GM18868 (cell line): ENCODE data around the gene NXNL1.

Source experiments
- ATAC-seq: cut with Tn5 transposase; IDR thresholded peaks from one replicate; pipeline ENCODE4 v1.9.1; 2021; ENCODE audit warnings: mild to moderate bottlenecking, moderate library complexity; ENCODE audit not compliant: unreplicated experiment

Gene NXNL1

DNA sequence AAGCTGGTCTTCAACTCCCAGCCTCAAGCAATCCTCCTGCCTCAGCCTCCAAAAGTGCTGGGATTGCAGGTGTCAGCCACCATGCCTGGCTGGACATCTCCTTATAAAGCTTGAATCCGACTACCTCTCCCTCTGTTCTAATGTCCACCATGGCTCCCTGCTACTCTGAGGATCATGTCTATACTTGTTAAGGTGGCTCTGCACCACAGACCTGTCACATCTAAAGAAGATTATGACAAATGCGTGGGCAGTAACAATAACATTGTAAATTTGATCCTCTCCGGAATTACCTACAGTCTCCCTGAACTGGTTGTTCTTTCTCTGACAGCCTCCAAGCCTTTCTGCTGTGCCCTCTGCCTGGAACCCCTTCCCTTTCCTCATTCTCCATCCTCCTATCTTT is 1.8 kb downstream of the NXNL1 start:
- ATAC-seq = no peak

DNA sequence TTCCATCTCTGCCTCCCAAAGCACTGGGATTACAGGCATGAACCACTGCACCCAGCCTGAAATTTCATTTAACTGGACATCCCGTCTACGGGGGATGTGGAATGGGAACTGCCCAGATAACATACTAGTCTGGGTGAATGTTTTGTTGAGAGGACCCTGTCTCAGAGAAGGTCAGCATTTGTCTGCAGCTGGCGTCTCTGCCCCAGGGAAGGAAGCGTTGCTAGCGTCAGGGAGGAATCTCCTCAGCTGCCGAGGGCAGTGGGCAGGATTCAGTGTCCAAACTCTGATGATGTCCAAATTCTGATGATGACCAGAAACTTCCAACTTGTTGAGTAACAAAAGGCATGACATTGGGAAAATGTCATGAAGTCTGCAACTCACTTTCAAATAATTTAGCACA is 3.1 kb downstream of the NXNL1 start:
- ATAC-seq = no peak

DNA sequence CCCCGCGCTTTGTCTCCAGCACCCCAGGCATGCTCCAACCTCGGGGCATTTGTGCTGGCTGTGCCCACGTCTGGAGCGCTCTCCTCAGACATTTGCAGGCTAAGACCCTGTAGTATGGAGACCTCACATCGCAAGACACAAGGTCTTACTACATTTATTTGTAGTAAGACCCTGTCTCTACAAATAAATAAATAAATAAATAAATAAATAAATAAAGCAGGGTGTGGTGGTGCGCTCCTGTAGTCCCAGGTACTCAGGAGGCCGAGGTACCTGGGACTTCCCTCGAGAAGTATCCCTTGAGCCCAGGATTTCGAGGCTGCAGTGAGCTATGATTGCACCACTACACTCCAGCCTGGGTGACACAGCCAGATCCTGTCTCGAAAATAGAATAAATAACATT is 4.6 kb downstream of the NXNL1 start:
- ATAC-seq = no peak

DNA sequence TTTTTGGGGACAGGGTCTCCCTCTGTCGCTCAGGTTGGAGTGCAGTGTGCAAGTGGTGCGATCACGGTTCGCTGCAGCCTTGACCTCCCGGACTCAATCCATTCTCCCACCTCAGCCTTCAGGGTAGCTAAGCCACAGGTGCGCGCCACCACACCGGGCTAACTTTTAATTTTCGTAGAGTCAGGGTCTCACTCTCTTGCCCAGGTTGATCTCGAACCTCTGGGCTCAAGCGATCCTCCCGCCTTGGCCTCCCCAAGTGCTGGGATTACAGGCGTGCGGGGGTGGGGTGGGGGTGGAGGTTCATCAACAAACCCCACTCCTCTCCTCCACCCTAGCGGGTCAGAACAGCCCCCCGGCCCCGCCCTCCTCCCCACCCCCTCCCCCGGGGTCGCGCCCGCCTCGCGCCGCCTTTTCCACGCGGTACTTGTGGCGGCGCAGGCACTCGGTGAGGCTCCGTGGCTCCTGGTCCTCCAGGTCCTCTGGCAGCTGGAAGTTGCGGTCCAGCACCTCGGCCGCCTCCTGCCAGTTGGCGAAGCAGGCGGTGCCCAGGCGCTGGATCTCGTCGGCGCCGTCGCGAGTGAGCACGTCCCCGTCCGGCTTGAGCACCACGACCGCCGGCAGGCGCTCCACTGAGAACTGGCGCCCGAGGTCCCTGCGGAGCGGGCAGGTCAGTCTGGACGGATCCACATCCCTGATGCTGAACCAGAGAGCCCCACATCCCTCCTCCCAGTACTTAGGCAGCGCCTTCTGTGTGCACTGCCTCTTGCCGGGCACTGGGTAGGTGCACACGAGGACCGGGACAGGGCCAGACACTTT is 5.2 kb downstream of the NXNL1 start:
- no peak for ATAC-seq

DNA sequence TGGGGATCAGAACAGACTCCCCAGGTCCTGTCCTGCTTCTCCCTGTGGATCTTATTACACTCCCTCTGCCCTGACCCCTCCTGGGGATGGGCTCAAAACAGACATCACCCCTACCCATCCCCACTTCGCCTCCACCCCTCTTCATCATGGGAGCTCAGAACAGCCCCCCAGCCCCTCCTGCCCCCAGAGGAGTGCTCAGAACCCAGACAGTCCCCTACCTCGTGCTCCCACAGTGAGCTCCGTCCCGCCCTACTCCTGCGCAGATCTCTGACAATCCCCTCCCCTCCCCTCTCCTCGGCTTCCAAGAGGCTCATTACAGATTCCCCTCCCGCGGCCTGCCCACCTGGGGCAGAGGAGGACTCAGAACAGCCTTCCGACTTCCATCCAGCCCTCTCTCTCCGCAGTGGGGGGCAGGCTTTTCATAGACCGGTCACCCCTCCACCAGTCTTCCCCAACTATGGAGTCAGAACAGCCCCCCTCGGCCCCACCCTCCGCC is 6.1 kb downstream of the NXNL1 start:
- ATAC-seq = no peak

DNA sequence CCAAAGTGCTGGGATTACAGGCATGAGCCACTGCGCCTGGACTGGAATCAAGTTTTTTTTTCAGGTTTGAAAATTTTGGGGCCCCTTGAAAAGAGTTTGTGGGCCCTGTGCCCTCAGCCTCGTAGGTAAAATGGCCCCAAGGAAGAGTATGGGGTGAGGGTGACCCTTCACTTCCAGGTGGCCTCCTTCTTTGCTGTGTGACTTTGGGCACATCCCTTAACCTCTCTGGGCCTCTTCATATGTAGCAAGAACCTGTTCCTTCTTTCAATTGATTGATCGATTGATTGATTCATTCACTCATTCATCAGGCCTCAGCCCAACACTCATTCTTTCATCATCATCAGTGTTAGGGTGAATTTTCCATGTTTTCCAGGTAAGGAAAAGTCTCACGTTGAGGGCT is 8.9 kb downstream of the NXNL1 start:
- ATAC-seq = no peak

DNA sequence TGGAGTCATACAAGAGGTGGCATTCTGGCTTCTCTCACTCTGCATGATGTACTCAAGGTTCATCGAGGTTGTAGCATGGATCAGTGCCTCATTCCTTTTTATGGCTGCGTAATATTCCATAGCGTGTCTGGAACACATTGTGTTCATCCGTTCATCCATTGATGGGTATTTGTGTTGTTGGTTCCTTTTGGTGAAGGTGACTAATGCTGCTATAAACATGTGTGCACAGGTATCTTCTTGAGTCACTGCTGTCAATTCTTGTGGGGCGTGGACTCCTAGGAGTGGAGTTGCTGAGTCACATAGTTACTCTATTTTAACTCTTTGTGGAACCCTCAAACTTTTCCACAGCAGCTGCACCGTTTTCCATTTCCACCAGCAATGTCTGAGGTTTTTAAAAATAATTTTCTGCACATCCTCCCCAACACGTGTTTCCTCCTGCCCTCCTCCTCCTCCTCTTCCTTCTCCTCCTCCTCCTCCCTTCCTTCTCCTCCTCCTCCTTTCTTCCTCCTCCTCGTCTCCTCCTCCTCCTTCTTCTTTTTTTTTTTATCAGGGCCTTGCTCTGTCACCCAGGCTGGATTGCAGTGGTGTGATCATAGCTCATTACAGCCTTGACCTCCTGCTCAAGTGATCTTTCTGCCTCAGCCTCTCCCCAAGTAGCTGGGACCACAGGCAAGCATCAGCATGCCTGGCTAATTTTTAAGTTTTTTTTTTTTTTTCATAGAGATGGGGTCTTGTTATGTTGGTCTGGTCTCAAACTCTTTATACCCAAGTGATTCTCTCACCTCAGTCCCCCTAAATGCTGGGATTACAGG is 10.3 kb downstream of the NXNL1 start:
- ATAC-seq = no peak

DNA sequence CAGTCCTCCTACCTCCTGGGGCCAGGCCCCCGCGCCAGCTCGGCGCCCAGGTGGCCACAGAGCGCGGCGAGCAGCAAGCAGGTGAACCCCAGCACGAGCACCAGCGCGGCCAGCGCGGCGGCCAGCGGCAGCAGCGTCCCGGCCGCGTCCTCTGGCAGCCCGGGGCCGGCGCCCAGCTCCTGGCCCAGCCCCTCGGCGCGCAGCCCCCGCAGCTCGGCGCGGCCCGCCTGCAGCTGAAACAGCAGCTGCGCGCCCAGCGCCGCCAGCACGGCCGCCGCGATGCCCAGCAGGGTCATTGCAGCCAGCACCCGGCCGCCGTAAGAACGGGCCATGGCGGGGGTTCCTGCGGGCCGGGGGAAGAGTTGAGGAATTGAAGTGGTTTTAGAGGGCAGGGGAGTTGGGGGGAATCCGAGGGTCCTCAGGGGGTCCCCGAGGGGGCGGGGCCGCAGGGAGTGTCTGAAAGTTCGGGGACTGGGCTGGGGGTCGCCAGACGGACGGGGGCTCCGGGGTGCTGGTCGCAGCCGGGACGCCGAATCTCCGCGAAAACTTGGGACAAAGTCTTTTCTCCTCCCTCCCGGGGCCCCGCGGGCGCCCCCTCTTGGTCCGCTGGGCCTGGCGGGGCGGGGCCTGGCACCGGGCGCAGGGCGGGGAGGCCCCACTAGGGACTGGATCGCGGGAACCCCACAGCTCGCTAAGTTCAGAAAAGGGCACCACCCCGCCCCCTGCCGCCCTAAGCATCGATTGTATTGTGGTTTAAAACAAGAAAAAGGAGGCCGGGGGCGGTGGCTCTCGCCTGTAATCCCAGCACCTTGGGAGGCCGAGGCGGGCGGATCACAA is 12.4 kb downstream of the NXNL1 start, which contains the start of gene TMEM221:
TSS of gene TMEM221 (minus strand) at position 538 of the 837 bp plus-strand sequence. CDS start at position 332, 206 bp downstream.
- ATAC-seq = no peak

DNA sequence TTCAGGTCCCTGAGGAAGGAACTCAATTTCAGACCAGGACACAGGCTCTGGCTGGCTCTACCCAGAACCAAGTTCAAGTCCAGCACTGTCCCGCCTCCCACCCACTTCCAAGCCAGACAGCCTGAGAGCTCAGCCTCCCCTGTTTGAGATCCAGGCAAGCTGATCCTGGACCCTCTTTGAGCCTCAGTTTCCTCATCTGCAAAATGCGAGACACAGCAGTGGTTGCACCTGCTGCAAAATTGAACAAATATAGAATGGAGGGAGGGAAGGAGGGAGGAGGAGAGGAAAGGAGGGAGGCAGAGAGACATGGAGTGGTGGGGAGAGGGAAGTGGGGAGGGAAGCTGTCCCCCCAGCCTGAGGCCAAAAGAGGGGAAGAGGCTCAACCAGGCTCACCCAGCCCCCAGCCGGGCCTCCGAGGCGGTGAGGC is 13.0 kb downstream of the NXNL1 start:
- ATAC-seq = no peak

DNA sequence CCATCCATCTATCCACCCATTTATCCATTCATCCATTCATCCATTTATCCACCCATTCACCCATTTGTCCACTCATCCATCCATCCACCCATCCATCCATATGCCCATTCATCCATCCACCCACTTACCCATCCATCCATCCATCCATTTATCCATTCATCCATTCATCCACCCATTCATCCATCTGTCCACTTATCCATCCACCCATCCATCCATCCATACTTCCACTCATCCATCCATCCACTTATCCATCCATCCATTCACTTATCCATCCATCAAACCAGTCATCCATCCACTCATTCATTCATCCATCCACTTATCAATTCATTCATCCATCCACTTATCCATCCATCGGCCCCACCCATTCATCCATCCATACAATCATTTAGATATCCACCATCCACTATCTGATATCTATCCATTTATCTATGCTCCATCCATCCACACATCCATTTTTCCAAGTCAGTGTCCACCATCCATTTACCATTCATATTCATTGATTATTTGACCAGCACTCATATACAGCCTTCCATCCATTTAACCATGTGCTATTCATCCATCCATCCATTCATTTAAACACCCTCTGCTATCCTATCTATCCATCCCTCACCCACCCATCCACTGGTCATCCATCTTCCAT is 15.1 kb downstream of the NXNL1 start:
- ATAC-seq = no peak

DNA sequence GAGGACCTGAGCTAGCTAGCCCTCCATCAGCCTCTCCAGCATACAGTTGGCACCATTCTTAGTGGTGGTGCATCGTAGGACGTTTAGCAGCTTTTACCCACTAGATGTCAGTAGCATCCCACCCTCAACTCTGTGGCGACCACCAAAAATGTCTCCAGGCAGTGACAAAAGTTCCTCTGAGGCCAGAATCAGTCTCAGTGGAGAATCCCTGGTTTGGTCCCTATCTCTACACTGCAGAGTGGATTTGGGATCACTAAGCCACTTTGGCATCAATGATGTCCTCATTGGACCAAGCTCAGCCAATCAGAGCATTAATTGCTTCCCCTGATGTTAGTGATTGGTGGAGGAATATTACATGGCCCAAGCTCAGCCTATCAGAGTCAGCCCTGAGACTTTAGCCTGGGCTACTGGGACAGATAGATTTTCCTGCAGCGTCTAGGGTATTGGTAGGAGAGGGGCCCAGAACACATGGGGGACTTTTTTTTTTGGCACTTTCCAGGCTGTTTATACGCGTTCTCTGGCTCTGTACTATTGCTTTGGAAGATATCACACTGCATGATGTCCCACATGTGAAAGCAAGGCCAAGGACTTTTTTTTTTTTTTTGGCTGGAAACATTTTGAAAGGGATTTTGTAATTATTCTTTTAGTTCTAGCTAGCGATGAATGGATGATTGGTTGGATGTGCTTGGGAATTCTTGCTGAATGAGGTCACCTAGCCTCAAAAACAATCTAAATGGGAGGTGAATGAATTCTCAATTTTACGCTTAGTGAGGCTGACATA is 19.3 kb downstream of the NXNL1 start:
- no peak for ATAC-seq

DNA sequence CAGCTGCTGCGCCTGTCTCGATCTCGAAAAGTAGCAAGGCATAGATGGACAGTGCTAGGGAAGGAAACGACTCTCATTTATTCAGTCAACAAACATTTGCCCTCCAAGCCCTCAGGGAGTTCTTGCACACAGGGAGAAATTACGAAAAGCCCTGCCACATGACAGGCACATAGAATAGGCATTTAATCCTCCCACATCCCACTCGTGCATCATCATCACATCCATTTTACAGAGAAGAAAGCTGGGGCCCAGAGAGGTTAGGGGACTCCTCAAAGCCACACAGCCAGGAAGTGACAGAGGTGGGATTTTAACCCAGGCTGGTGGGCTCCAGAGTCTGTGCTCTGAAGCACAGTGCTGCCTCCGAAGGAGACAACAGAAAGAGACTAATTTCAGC is 23.9 kb downstream of the NXNL1 start:
- ATAC-seq = no peak

DNA sequence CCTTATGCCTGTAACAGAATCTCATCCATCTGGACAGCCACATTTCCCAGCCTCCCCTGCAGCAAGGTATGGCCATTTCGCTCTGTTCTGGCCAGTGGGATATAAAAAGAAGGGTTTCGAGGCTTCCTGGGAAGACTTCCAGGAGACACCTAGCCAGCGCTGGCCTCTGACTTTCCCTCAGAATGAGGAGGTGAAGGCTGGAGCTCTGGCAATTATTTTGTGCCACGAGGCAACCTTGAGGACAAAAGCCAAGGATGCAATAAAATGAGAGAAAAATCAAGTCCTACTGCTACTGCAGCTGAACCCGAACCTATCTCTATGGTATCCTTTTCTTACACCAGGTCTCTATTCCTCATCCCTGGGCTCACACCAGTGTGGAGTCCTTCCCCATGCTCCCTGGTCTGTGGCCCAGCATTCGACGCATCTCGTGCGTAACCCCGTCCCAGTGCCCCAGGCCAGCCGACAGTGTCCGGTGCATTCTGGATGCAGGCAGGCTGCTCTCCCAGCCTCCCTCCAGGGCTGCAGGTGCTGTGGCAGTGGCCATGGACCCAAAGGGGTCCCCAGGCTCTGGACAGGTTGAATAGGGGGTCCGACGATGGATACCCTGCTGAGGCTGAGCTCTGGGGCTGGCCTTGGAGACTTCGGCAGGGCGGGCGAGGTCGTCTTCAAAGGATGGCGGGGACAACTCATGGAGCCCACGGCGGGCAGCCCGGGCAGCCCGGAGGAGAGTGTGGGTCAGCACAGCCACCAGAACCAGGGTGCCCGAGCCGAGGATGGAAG is 24.4 kb downstream of the NXNL1 start:
- ATAC-seq = no peak

DNA sequence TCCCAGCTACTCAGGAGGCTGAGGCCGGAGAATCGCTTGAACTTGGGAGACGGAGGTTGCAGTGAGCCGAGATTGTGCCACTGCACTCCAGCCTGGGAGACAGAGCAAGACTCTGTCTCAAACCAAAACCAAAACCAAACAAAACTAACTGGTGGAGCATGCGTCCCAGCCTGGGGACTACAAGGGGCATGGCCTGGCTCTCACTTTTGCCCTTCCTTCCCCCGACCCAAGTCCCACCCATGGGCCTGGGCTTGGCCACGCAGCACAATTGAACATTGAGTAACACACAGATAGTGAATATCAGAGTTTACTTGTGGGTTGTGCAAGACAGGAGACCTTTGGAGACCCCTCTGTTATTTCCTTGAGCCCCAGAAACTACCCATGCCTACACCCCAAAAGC is 25.5 kb downstream of the NXNL1 start:
- no peak for ATAC-seq

DNA sequence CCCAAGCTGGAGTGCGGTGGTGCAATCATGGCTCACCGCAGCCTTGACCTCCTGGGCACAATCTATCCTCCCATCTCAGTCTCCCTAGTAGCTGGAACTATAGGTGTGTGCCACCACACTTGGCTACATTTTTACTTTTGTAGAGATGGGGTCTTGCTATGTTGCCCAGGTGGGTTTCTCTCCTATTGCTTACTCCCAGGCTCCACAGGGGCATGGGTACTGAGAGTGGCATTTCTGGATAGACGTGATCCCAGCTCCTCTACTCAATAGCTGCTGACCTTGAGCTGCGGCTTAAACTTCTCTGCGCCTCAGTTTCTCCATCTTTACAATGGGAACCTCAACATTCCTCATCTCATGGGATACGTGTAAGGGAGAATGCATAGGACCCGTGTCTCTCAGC is 29.3 kb downstream of the NXNL1 start:
- no peak for ATAC-seq

DNA sequence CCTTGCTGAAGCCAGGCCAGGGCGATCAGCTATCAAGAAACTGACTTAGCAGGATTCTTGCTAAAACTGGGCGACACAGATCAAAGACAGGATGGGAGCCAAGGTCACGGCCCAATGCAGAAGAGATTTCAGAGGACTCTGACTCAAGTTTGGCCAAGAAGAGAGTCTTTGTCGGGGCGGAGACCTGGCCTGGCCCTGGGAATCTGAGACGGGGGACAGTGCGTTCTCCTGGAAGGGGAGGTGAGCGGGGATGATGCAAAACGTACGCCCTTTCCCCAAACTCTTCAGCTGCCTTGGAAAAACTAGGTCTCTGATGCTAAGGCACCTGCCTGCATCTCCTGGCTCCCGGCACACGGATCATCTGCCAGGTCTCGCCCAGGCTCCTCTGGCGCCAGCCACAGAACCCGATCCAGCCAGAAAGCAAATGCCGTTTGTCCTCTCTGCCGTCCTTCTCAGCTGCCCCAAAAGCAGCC is 31.0 kb downstream of the NXNL1 start:
- no peak for ATAC-seq

DNA sequence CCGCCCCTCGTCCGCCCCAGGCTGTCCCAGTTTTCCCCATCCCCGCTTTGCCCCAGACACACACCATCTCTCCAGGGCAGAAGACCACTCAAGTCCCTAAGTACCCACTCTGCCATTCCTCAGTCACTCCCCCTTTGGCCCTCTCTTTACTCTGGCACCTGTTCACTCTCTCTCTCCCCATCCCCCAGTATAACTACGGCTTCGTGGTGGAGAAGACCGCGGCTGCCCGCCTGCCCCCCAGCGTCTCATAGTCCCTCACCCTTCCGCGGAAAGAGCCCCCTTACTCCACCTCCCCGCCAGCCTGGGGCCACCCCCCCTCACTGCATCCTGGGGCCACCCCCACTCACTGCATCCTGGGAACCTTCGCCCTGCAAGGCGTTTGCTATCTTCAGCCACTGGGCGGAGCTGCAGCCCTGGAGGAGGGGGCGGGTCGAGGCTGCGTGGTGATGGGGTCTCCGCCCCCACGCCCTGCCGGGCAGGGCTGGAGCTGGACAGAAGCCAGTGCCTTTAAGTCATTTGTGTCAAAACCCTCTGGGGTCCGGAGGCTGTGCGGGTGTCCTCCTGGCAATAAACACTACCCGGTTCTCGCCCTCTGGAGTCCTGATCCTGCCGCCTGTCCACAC is 35.9 kb downstream of the NXNL1 start:
- ATAC-seq = no peak

DNA sequence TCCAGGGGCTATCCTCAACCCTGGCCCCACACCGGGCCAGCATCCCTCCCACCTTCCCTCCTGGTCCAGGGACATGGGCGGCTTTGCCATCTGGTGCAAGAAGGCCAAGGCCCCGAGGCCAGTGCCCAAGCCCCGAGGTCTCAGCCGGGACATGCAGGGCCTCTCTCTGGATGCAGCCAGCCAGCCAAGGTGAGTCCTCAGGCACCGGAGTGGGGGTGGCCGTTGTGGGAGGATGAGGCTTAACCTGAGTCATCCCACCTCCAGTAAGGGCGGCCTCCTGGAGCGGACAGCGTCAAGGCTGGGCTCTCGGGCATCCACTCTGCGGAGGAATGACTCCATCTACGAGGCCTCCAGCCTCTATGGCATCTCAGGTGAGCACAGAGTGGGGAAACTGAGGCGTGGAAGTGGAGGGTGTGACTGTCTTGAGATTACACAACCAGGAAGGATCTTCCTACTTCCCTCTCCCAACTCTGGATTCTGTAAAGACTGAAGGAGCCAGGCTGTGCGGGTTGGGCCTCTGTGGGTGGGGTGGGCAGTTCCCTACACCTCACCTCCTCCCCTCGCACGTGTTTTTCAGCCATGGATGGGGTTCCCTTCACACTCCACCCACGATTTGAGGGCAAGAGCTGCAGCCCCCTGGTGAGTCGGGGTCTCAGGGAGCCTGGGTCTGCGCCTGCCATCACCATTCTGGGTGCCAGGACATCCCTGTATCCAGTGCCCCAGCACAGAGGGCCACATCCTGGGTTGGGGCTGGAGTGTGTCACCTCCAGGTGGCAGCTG is 37.1 kb downstream of the NXNL1 start:
- no peak for ATAC-seq
